ENCODE data around the gene WIZ.

Gene WIZ

GRCh38 chr19:15379083-15379998 lies 70.4 kb downstream of the WIZ start, which contains the start of gene AKAP8:
TSS of gene AKAP8 (minus strand) at chr19:15379787. CDS start at chr19:15379731, 56 bp downstream.
- no peaks in the 10 kb centered on the region for H3K9me3 Mint-ChIP-seq
- peak within 1 kb of the TSS; percentile 92 for H3K4me3 Mint-ChIP-seq
- peaks cover 26% of the 10 kb centered on the region for H3K36me3 Mint-ChIP-seq (ENCODE audit: insufficient read depth)
- peak; percentile 92 for ATAC-seq (replicated peaks; ENCODE audit: extremely low read depth, poor library complexity, severe bottlenecking)
- H3K4me1 Mint-ChIP-seq: peaks cover 36% of the 10 kb centered on the region
- no peaks in the 10 kb centered on the region for H3K27me3 Mint-ChIP-seq
- DNase-seq (ENCODE audit: low spot score in 2 of 2): peak; percentile 94 to 97
- H3K27ac Mint-ChIP-seq (ENCODE audit: low read depth): peak within 1 kb of the TSS; percentile 97

GRCh38 chr19:15378534-15379082 lies 71.1 kb downstream of the WIZ start:
- Mint-ChIP-seq H3K27ac (ENCODE audit: low read depth) (peak overlapping the region; percentile 97), H3K27me3 (no peaks in the 10 kb centered on the region), H3K36me3 (ENCODE audit: insufficient read depth) (peaks cover 30% of the 10 kb centered on the region), H3K4me3 (peak overlapping the region; percentile 92), H3K9me3 (no peaks in the 10 kb centered on the region), H3K4me1 (peaks cover 37% of the 10 kb centered on the region)
- no peak for DNase-seq (ENCODE audit: low spot score in 2 of 2)
- peak; percentile 17 for ATAC-seq (replicated peaks; ENCODE audit: extremely low read depth, poor library complexity, severe bottlenecking)

- H3K9me3 Mint-ChIP-seq: no peaks in the 10 kb centered on the region
- H3K27me3 Mint-ChIP-seq: no peaks in the 10 kb centered on the region
- H3K36me3 Mint-ChIP-seq (ENCODE audit: insufficient read depth): peaks cover 55% of the 10 kb centered on the region
- no peak for ATAC-seq (replicated peaks; ENCODE audit: extremely low read depth, poor library complexity, severe bottlenecking)
- peaks cover 29% of the 10 kb centered on the region for H3K4me1 Mint-ChIP-seq
- H3K4me3 Mint-ChIP-seq: no peak overlapping the region
- H3K27ac Mint-ChIP-seq (ENCODE audit: low read depth): no peak overlapping the region
- DNase-seq (ENCODE audit: low spot score in 2 of 2): no peak
Observed at GRCh38 chr19:15374796-15375440, 74.8 kb downstream of the WIZ start.

- H3K27me3 Mint-ChIP-seq: no peaks in the 10 kb centered on the region
- no peak for DNase-seq (ENCODE audit: low spot score in 2 of 2)
- no peak overlapping the region for H3K4me3 Mint-ChIP-seq
- H3K36me3 Mint-ChIP-seq (ENCODE audit: insufficient read depth): peaks cover 52% of the 10 kb centered on the region
- H3K9me3 Mint-ChIP-seq: no peaks in the 10 kb centered on the region
- peaks cover 29% of the 10 kb centered on the region for H3K4me1 Mint-ChIP-seq
- ATAC-seq (replicated peaks; ENCODE audit: extremely low read depth, poor library complexity, severe bottlenecking): no peak
- H3K27ac Mint-ChIP-seq (ENCODE audit: low read depth): no peak overlapping the region
Observed at GRCh38 chr19:15374105-15374651, 75.6 kb downstream of the WIZ start.

- ATAC-seq (replicated peaks; ENCODE audit: extremely low read depth, poor library complexity, severe bottlenecking) (no peak), DNase-seq (ENCODE audit: low spot score in 2 of 2) (no peak)
- H3K36me3 Mint-ChIP-seq (ENCODE audit: insufficient read depth): peaks cover 56% of the 10 kb centered on the region
- no peak overlapping the region for H3K27ac Mint-ChIP-seq (ENCODE audit: low read depth)
- H3K4me3 Mint-ChIP-seq: no peak overlapping the region
- H3K9me3 Mint-ChIP-seq: no peaks in the 10 kb centered on the region
- no peaks in the 10 kb centered on the region for H3K27me3 Mint-ChIP-seq
- peaks cover 29% of the 10 kb centered on the region for H3K4me1 Mint-ChIP-seq
Observed at GRCh38 chr19:15373644-15374043, 76.1 kb downstream of the WIZ start.

GRCh38 chr19:15372891-15373301 lies 76.9 kb downstream of the WIZ start:
- Mint-ChIP-seq H3K9me3 (no peaks in the 10 kb centered on the region), H3K27me3 (no peaks in the 10 kb centered on the region), H3K36me3 (ENCODE audit: insufficient read depth) (peaks cover 59% of the 10 kb centered on the region), H3K4me1 (peaks cover 22% of the 10 kb centered on the region), H3K27ac (ENCODE audit: low read depth) (no peak overlapping the region), H3K4me3 (no peak overlapping the region)
- ATAC-seq (replicated peaks; ENCODE audit: extremely low read depth, poor library complexity, severe bottlenecking) (no peak), DNase-seq (ENCODE audit: low spot score in 2 of 2) (no peak)

- H3K36me3 Mint-ChIP-seq (ENCODE audit: insufficient read depth): peaks cover 56% of the 10 kb centered on the region
- no peak overlapping the region for H3K27ac Mint-ChIP-seq (ENCODE audit: low read depth)
- ATAC-seq (replicated peaks; ENCODE audit: extremely low read depth, poor library complexity, severe bottlenecking) (no peak), DNase-seq (ENCODE audit: low spot score in 2 of 2) (no peak)
- H3K9me3 Mint-ChIP-seq: no peaks in the 10 kb centered on the region
- no peak overlapping the region for H3K4me3 Mint-ChIP-seq
- H3K4me1 Mint-ChIP-seq: peaks cover 18% of the 10 kb centered on the region
- no peaks in the 10 kb centered on the region for H3K27me3 Mint-ChIP-seq
Observed at GRCh38 chr19:15372470-15372869, 77.3 kb downstream of the WIZ start.

GRCh38 chr19:15371786-15372380 lies 77.9 kb downstream of the WIZ start:
- no peak for ATAC-seq (replicated peaks; ENCODE audit: extremely low read depth, poor library complexity, severe bottlenecking)
- H3K4me1 Mint-ChIP-seq: peaks cover 12% of the 10 kb centered on the region
- H3K4me3 Mint-ChIP-seq: no peak overlapping the region
- H3K27ac Mint-ChIP-seq (ENCODE audit: low read depth): no peak overlapping the region
- H3K27me3 Mint-ChIP-seq: no peaks in the 10 kb centered on the region
- H3K9me3 Mint-ChIP-seq: no peaks in the 10 kb centered on the region
- DNase-seq (ENCODE audit: low spot score in 2 of 2): no peak
- peaks cover 62% of the 10 kb centered on the region for H3K36me3 Mint-ChIP-seq (ENCODE audit: insufficient read depth)

- H3K9me3 Mint-ChIP-seq: no peaks in the 10 kb centered on the region
- peaks cover 7% of the 10 kb centered on the region for H3K4me1 Mint-ChIP-seq
- no peak for ATAC-seq (replicated peaks; ENCODE audit: extremely low read depth, poor library complexity, severe bottlenecking)
- no peak overlapping the region for H3K27ac Mint-ChIP-seq (ENCODE audit: low read depth)
- DNase-seq (ENCODE audit: low spot score in 2 of 2): no peak
- H3K36me3 Mint-ChIP-seq (ENCODE audit: insufficient read depth): peaks cover 69% of the 10 kb centered on the region
- no peaks in the 10 kb centered on the region for H3K27me3 Mint-ChIP-seq
- no peak overlapping the region for H3K4me3 Mint-ChIP-seq
Observed at GRCh38 chr19:15371119-15371518, 78.6 kb downstream of the WIZ start.

All from central memory CD8-positive, alpha-beta T cell (primary cell).